ENCODE data around the gene ACOT11. TPM values are rescaled to one million over a fixed set of nuclear protein-coding genes. Genes with fewer than 3 reads are reported as not detected.

ACOT11 gene
- total RNA-seq, 3 donors from 2014 or later, result 1.6 to 7.3 (median 1.8) TPM

GRCh38 chr1:54584575-54584974, 36.5 kb downstream of the ACOT11 start:
- intact Hi-C loops (cut with DNase I; ENCODE audit: low total_unique reads), result no loop called here
- Histone ChIP-seq H3K4me3 (no peak overlapping the region), H3K36me3 (no peaks in the 10 kb centered on the region), H3K9me3 (no peaks in the 10 kb centered on the region), H3K27ac (no peak overlapping the region), H3K27me3 (no peaks in the 10 kb centered on the region), H3K4me1 (peaks cover 0 to 13% of the 10 kb centered on the region in 2 donors)
- no peak for TF ChIP-seq CTCF (IDR thresholded peaks at IDR 0.05)
- TF ChIP-seq POLR2A (IDR thresholded peaks at IDR 0.05), result no peak
- TF ChIP-seq POLR2AphosphoS5 (IDR thresholded peaks at IDR 0.05), result no peak
- DNase-seq (ENCODE audit: low spot score in 2 of 2), result no peak

- H3K4me3 ChIP-seq, result no peak overlapping the region
- H3K36me3 ChIP-seq, result no peaks in the 10 kb centered on the region
- peaks cover 0 to 7% of the 10 kb centered on the region in 2 donors for H3K4me1 ChIP-seq
- no peak for TF ChIP-seq CTCF (IDR thresholded peaks at IDR 0.05)
- no peak for TF ChIP-seq POLR2AphosphoS5 (IDR thresholded peaks at IDR 0.05)
- TF ChIP-seq POLR2A (IDR thresholded peaks at IDR 0.05), result no peak
- DNase-seq (ENCODE audit: low spot score in 2 of 2), result no peak
- no peak overlapping the region for H3K27ac ChIP-seq
- no peaks in the 10 kb centered on the region for H3K27me3 ChIP-seq
- no peaks in the 10 kb centered on the region for H3K9me3 ChIP-seq
- intact Hi-C loops (cut with DNase I; ENCODE audit: low total_unique reads), result no loop called here
Measured at GRCh38 chr1:54585181-54586066, 37.4 kb downstream of the ACOT11 start.

- intact Hi-C loops (cut with DNase I; ENCODE audit: low total_unique reads), result no loop called here
- no peaks in the 10 kb centered on the region for H3K36me3 ChIP-seq
- no peak for TF ChIP-seq CTCF (IDR thresholded peaks at IDR 0.05)
- no peak for TF ChIP-seq POLR2AphosphoS5 (IDR thresholded peaks at IDR 0.05)
- no peak for TF ChIP-seq POLR2A (IDR thresholded peaks at IDR 0.05)
- H3K4me1 ChIP-seq, result no peaks in the 10 kb centered on the region
- no peaks in the 10 kb centered on the region for H3K27me3 ChIP-seq
- H3K9me3 ChIP-seq, result no peaks in the 10 kb centered on the region
- DNase-seq (ENCODE audit: low spot score in 2 of 2), result no peak
- no peak overlapping the region for H3K4me3 ChIP-seq
- no peak overlapping the region for H3K27ac ChIP-seq
Measured at GRCh38 chr1:54588377-54588776, 40.3 kb downstream of the ACOT11 start.

GRCh38 chr1:54591127-54591756, 43.2 kb downstream of the ACOT11 start:
- H3K27me3 ChIP-seq, result no peaks in the 10 kb centered on the region
- H3K36me3 ChIP-seq, result no peaks in the 10 kb centered on the region
- no peak for DNase-seq (ENCODE audit: low spot score in 2 of 2)
- H3K27ac ChIP-seq, result no peak overlapping the region
- no peaks in the 10 kb centered on the region for H3K4me1 ChIP-seq
- no peak for TF ChIP-seq CTCF (IDR thresholded peaks at IDR 0.05)
- TF ChIP-seq POLR2AphosphoS5 (IDR thresholded peaks at IDR 0.05), result no peak
- no peak for TF ChIP-seq POLR2A (IDR thresholded peaks at IDR 0.05)
- H3K4me3 ChIP-seq, result no peak overlapping the region
- intact Hi-C loops (cut with DNase I; ENCODE audit: low total_unique reads), result no loop called here
- H3K9me3 ChIP-seq, result no peaks in the 10 kb centered on the region

- H3K9me3 ChIP-seq, result no peaks in the 10 kb centered on the region
- intact Hi-C loops (cut with DNase I; ENCODE audit: low total_unique reads), result no loop called here
Measured at GRCh38 chr1:54593571-54594160, 45.6 kb downstream of the ACOT11 start.

More at GRCh38 chr1:54593571-54594160, 45.6 kb downstream of the ACOT11 start:
- no peak overlapping the region for H3K27ac ChIP-seq
- no peak overlapping the region for H3K4me3 ChIP-seq
- H3K36me3 ChIP-seq, result no peaks in the 10 kb centered on the region
- no peak for DNase-seq (ENCODE audit: low spot score in 2 of 2)
- H3K4me1 ChIP-seq, result no peaks in the 10 kb centered on the region
- TF ChIP-seq POLR2A (IDR thresholded peaks at IDR 0.05), result no peak
- no peak for TF ChIP-seq CTCF (IDR thresholded peaks at IDR 0.05)
- no peak for TF ChIP-seq POLR2AphosphoS5 (IDR thresholded peaks at IDR 0.05)
- no peaks in the 10 kb centered on the region for H3K27me3 ChIP-seq

Measured in breast epithelium (tissue), 4 donors.